Liver (tissue), 9 donors: ENCODE measurements around the gene MTERF1. TPM values are rescaled to one million over a fixed set of nuclear protein-coding genes. Genes with fewer than 3 reads are reported as not detected.

Source experiments
- DNase-seq: peaks from one replicate; pipeline ENCODE4 v3.0.0-alpha.2; 2017; ENCODE audit warnings: low spot score
- H3K27ac ChIP-seq, 2 donors: one replicate each; pipeline ENCODE4 v1.7.0; 2013; ENCODE audit warnings: inconsistent platforms in 2 of 2, low read length in 2 of 2, control low read depth in 1 of 2, low read depth in 1 of 2, mild to moderate bottlenecking in 1 of 2
- H3K27me3 ChIP-seq, 4 donors: one replicate each; pipeline versions ENCODE4 v1.6.1 to v1.7.0; 2013; ENCODE audit warnings: low read length in 3 of 4, inconsistent platforms in 1 of 4, mild to moderate bottlenecking in 1 of 4, moderate library complexity in 1 of 4; ENCODE audit not compliant: control insufficient read depth in 4 of 4, insufficient read depth in 4 of 4
- H3K36me3 ChIP-seq, 4 donors: one replicate each; pipeline versions ENCODE4 v1.6.1 to v1.7.0; 2013; ENCODE audit warnings: low read length in 3 of 4, mild to moderate bottlenecking in 3 of 4, low read depth in 1 of 4, moderate library complexity in 1 of 4; ENCODE audit not compliant: control insufficient read depth in 4 of 4, insufficient read depth in 3 of 4
- H3K4me1 ChIP-seq, 4 donors: one replicate each; pipeline versions ENCODE4 v1.6.1 to v1.7.0; 2013; ENCODE audit warnings: low read length in 3 of 4, mild to moderate bottlenecking in 3 of 4, moderate library complexity in 1 of 4; ENCODE audit not compliant: control insufficient read depth in 4 of 4, insufficient read depth in 4 of 4
- H3K4me3 ChIP-seq, 3 donors: one replicate each; pipeline versions ENCODE4 v1.6.1 to v1.7.0; 2013; ENCODE audit warnings: low read length in 3 of 3, control low read depth in 1 of 3, low read depth in 1 of 3, mild to moderate bottlenecking in 1 of 3
- H3K9ac ChIP-seq, 2 donors: one replicate each; pipeline ENCODE4 v1.7.0; 2013; ENCODE audit warnings: low read length in 2 of 2, mild to moderate bottlenecking in 2 of 2, moderate library complexity in 2 of 2, control low read depth in 1 of 2, low read depth in 1 of 2
- H3K9me3 ChIP-seq, 4 donors: one replicate each; pipeline versions ENCODE4 v1.6.1 to v1.7.0; 2013; ENCODE audit warnings: low read length in 3 of 4; ENCODE audit not compliant: control insufficient read depth in 4 of 4
- CTCF ChIP-seq: fragments of 150-350 bp; IDR thresholded peaks from 2 replicates; pipeline ENCODE4 v1.5.1; 2017; ENCODE audit warnings: improper control_type of control experiment, low read depth, low read length; ENCODE audit not compliant: missing input control
- EGR1 ChIP-seq, 2 donors: IDR thresholded peaks; 2 replicates each; pipeline ENCODE4 v1.6.1; 2016 to 2018; ENCODE audit warnings: antibody characterized with exemption in 2 of 2, low read depth in 2 of 2
- FOXA1 ChIP-seq: IDR thresholded peaks from 2 replicates; pipeline ENCODE4 v1.6.1; 2016; ENCODE audit warnings: antibody characterized with exemption
- FOXA2 ChIP-seq: IDR thresholded peaks from 2 replicates; pipeline ENCODE4 v1.6.1; 2016; ENCODE audit warnings: antibody characterized with exemption
- GABPA ChIP-seq, 2 donors: IDR thresholded peaks in 1 of 2; conservative IDR thresholded peaks in 1 of 2; 2 replicates each; pipeline ENCODE4 v1.6.1; 2016; ENCODE audit warnings: antibody characterized with exemption in 2 of 2, mild to moderate bottlenecking in 1 of 2, moderate library complexity in 1 of 2
- HNF4A ChIP-seq, 2 donors: conservative IDR thresholded peaks; 2 replicates each; pipeline ENCODE4 v1.6.1; 2016; ENCODE audit warnings: antibody characterized with exemption in 2 of 2, mild to moderate bottlenecking in 2 of 2
- HNF4G ChIP-seq: IDR thresholded peaks from 2 replicates; pipeline ENCODE4 v1.6.1; 2016; ENCODE audit warnings: antibody characterized with exemption
- JUND ChIP-seq, 2 donors: IDR thresholded peaks; 2 replicates each; pipeline ENCODE4 v1.6.1; 2016; ENCODE audit warnings: antibody characterized with exemption in 2 of 2
- NR2F2 ChIP-seq: IDR thresholded peaks from 2 replicates; pipeline ENCODE4 v1.6.1; 2016; ENCODE audit warnings: antibody characterized with exemption
- RAD21 ChIP-seq, 2 donors: IDR thresholded peaks; 2 replicates each; pipeline ENCODE4 v1.6.1; 2016; ENCODE audit warnings: antibody characterized with exemption in 2 of 2, mild to moderate bottlenecking in 2 of 2
- RXRA ChIP-seq, 2 donors: IDR thresholded peaks; 2 replicates each; pipeline ENCODE4 v1.6.1; 2017 to 2018; ENCODE audit warnings: antibody characterized with exemption in 2 of 2, mild to moderate bottlenecking in 1 of 2
- SP1 ChIP-seq: IDR thresholded peaks from 2 replicates; pipeline ENCODE4 v1.6.1; 2018; ENCODE audit warnings: antibody characterized with exemption, mild to moderate bottlenecking
- TAF1 ChIP-seq: conservative IDR thresholded peaks from 2 replicates; pipeline ENCODE4 v1.6.1; 2016; ENCODE audit warnings: antibody characterized with exemption, mild to moderate bottlenecking
- YY1 ChIP-seq: IDR thresholded peaks from 2 replicates; pipeline ENCODE4 v1.6.1; 2016; ENCODE audit warnings: antibody characterized with exemption, mild to moderate bottlenecking
- ZBTB33 ChIP-seq: IDR thresholded peaks from 2 replicates; pipeline ENCODE4 v1.6.1; 2016; ENCODE audit warnings: antibody characterized with exemption
- WGBS: extraction: QIAGEN DNeasy Blood & Tissue Kit; methylation state at CpG from one replicate; pipeline ENCODE4 v1.1.7; 2013; 5-methylcytosine and 5-hydroxymethylcytosine counted together
- polyA plus RNA-seq, 2 donors: library from polyadenylated mRNA; stranded (reverse) in 1 of 2; unstranded in 1 of 2; fragments of 200-250 nt in 1 of 2; fragments of >200 nt in 1 of 2; fragmentation: Nextera tagmentation in 1 of 2; extraction: Ambion mirVana in 1 of 2; gene quantifications; one replicate each; pipeline versions ENCODE4 v1.2.1 to v1.2.3, GENCODE V29; 2013 to 2015
- total RNA-seq, 2 donors: library from RNA; depleted of rRNA; stranded (reverse); fragments of >200 nt; gene quantifications; one replicate each; pipeline ENCODE4 v1.2.3, GENCODE V29; 2014
- TF ChIP-seq, protein P1 (sequence below): IDR thresholded peaks from 2 replicates; pipeline ENCODE4 v1.6.1; 2016; ENCODE audit warnings: antibody characterized with exemption
- TF ChIP-seq, protein P2 (sequence below): IDR thresholded peaks from 2 replicates; pipeline ENCODE4 v1.6.1; 2016; ENCODE audit warnings: antibody characterized with exemption
- donor health status: healthy.
- donor health status: healthy.
- donor health status: healthy.
- donor health status: healthy.
- donor health status: healthy.

Gene MTERF1
- total and polyA plus RNA-seq, 4 donors, result 5.8 to 9.1 (median 6.4) TPM

DNA sequence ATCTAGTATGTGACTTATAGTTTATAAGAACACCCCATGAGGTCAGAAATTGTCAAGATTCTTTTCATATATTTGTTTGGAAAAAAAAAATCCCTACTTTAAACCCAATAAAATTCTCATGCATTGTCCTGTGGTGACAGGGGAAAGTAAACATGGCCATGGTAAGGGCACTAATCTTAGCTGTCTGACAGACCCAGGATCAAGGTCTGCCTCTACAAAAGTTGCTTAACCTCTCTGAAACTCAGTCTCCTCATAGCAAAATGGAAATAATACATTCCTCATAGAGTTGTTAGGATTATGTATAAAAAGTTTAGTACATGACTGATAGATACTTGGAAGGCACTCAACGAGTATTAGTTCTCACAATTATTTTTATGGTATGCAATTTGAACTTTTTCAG, 37.9 kb upstream of the MTERF1 start (continued):
- no peak for TF ChIP-seq RXRA (IDR thresholded peaks at IDR 0.05)
- no peak for TF ChIP-seq YY1
- TF ChIP-seq, protein P1, sequence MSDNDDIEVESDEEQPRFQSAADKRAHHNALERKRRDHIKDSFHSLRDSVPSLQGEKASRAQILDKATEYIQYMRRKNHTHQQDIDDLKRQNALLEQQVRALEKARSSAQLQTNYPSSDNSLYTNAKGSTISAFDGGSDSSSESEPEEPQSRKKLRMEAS, result no peak

DNA sequence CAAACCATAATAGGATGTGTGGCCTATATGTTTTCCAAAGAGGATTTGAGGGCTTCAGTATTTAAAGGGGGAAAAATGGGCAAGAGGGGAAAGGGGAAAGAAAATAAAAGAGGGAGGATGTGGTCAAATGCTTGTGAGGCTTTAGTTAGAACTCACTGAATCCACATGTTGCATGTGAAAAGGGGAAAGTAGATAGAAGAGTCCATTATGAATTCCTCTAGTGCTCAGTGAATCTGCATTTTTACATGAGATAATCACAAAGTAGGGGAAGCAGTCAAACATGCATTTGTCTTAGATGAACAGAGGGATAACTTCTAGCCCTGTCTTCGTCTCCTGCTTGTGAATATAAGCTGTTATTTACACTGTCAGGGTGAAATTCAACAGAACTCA, 35.5 kb upstream of the MTERF1 start:
- no peak for DNase-seq
- no peaks in the 10 kb centered on the region for H3K9me3 ChIP-seq
- H3K9ac ChIP-seq, result no peak overlapping the region
- H3K36me3 ChIP-seq, result no peaks in the 10 kb centered on the region
- H3K27ac ChIP-seq, result no peak overlapping the region
- WGBS, result 91% methylated on average over 1 of the region's 1 CpG
- H3K27me3 ChIP-seq, result no peaks in the 10 kb centered on the region
- H3K4me1 ChIP-seq, result no peaks in the 10 kb centered on the region
- TF ChIP-seq SP1 (no peak), ZBTB33 (no peak), YY1 (no peak), HNF4G (no peak), NR2F2 (no peak), EGR1 (IDR thresholded peaks at IDR 0.05; ENCODE audit: low read depth in 2 of 2) (no peak), RAD21 (IDR thresholded peaks at IDR 0.05) (no peak), TAF1 (no peak), HNF4A (conservative IDR thresholded peaks at IDR 0.05) (no peak), JUND (IDR thresholded peaks at IDR 0.05) (no peak), CTCF (no peak), FOXA2 (no peak), FOXA1 (no peak), RXRA (IDR thresholded peaks at IDR 0.05) (no peak)
- TF ChIP-seq, protein P2, sequence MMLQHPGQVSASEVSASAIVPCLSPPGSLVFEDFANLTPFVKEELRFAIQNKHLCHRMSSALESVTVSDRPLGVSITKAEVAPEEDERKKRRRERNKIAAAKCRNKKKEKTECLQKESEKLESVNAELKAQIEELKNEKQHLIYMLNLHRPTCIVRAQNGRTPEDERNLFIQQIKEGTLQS, result no peak
- TF ChIP-seq, protein P1, result no peak
- no peak overlapping the region for H3K4me3 ChIP-seq

DNA sequence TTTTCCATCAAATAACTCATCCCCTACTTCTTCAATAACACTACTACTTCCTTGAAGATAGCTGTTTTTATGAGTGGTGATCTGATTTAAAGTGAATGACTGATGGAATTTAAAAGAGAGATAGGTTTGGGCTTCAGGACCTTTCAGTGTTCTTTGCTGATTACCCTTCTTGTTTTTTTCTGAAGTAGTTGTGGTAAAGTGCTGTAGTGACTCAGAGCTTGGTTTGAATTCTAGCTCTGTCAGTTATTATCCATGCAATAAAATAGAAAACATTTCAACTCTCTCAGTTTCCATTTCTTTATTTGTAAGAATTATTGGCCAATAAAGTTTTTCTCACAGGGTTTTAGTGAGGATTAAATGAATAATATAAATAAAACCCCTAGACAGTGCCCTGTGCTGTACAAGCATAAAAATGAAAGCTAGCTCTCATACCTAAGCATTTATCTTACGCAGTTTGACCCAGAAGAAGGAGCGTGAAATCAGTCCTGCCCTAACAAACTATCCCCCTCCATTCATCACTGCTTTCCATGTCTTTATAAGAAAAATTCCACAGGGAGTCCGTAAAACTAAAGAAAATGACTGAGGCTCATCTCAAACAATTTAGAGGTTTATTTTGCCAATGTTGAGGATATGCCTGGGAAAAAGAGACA, 35.0 kb upstream of the MTERF1 start:
- Histone ChIP-seq H3K27ac (no peak overlapping the region), H3K4me1 (no peaks in the 10 kb centered on the region), H3K9me3 (no peaks in the 10 kb centered on the region), H3K27me3 (no peaks in the 10 kb centered on the region), H3K4me3 (no peak overlapping the region), H3K36me3 (no peaks in the 10 kb centered on the region), H3K9ac (no peak overlapping the region)
- 95% methylated on average over 3 of the region's 3 CpGs for WGBS
- no peak for DNase-seq
- TF ChIP-seq RAD21 (IDR thresholded peaks at IDR 0.05), result no peak
- TF ChIP-seq YY1, result no peak
- TF ChIP-seq NR2F2, result no peak
- TF ChIP-seq FOXA1, result no peak
- TF ChIP-seq RXRA (IDR thresholded peaks at IDR 0.05), result no peak
- TF ChIP-seq, protein P1, result no peak
- TF ChIP-seq HNF4A (conservative IDR thresholded peaks at IDR 0.05), result no peak
- no peak for TF ChIP-seq JUND (IDR thresholded peaks at IDR 0.05)
- TF ChIP-seq GABPA (IDR thresholded peaks at IDR 0.05 in 1 of 2, conservative IDR thresholded peaks at IDR 0.05 in 1 of 2), result no peak
- no peak for TF ChIP-seq EGR1 (IDR thresholded peaks at IDR 0.05; ENCODE audit: low read depth in 2 of 2)
- TF ChIP-seq, protein P2, result no peak
- no peak for TF ChIP-seq ZBTB33
- TF ChIP-seq CTCF, result no peak
